SU-DHL-6 (cell line): Measurements from ENCODE around the gene SPACA9.

ENCODE experiments used
- H2AFZ ChIP-seq: fragments of 200-600 bp; sonication (generic); 2 replicates; pipeline ENCODE4 v1.6.1; 2014; ENCODE audit warnings: low read depth, mild to moderate bottlenecking, moderate library complexity, mixed read lengths, antibody characterized with exemption, low read length; ENCODE audit not compliant: severe bottlenecking
- H3F3A ChIP-seq: fragments of 200-600 bp; shearing (Covaris generic); 2 replicates; pipeline ENCODE4 v1.6.0; 2016; ENCODE audit warnings: antibody characterized with exemption, mild to moderate bottlenecking; ENCODE audit not compliant: insufficient read depth
- H3K27ac ChIP-seq: fragments of 200-600 bp; sonication (generic); 2 replicates; pipeline ENCODE4 v1.5.1; 2016; ENCODE audit warnings: low read depth, mild to moderate bottlenecking, low read length, moderate library complexity, mixed read lengths
- H3K27me3 ChIP-seq: fragments of 200-600 bp; sonication (generic), shearing (Covaris generic); 2 replicates; pipeline ENCODE4 v1.6.0; 2014; ENCODE audit warnings: mild to moderate bottlenecking, low read length
- H3K36me3 ChIP-seq: fragments of 200-600 bp; sonication (generic); 2 replicates; pipeline ENCODE4 v1.6.1; 2014; ENCODE audit warnings: mild to moderate bottlenecking, low read length, mixed read lengths
- H3K4me2 ChIP-seq: fragments of 300-600, 200-600 bp; shearing (Covaris generic), sonication (generic); 2 replicates; pipeline ENCODE4 v1.6.0; 2014; ENCODE audit warnings: low read length, low read depth, mild to moderate bottlenecking; ENCODE audit not compliant: poor library complexity, severe bottlenecking
- H3K4me3 ChIP-seq: fragments of 200-600 bp; sonication (generic); 2 replicates; pipeline ENCODE4 v1.5.1; 2014; ENCODE audit warnings: antibody characterized with exemption, low read length, mild to moderate bottlenecking, mixed read lengths; ENCODE audit not compliant: insufficient read depth, poor library complexity, severe bottlenecking
- H3K79me2 ChIP-seq: fragments of 200-600 bp; sonication (generic); 2 replicates; pipeline ENCODE4 v1.6.1; 2014; ENCODE audit warnings: mild to moderate bottlenecking, low read length, moderate library complexity; ENCODE audit not compliant: insufficient read depth
- H3K9ac ChIP-seq: fragments of 200-600 bp; sonication (generic); 2 replicates; pipeline ENCODE4 v1.7.0; 2014; ENCODE audit warnings: mild to moderate bottlenecking, low read length
- H3K9me2 ChIP-seq: fragments of 200-600 bp; sonication (generic); replicated peaks from 2 replicates; pipeline ENCODE4 v1.6.1; 2014; ENCODE audit warnings: low read length; ENCODE audit not compliant: insufficient read depth
- H3K9me3 ChIP-seq: fragments of 200-600 bp; sonication (generic); 2 replicates; pipeline ENCODE4 v1.6.1; 2014; ENCODE audit warnings: low read length, mixed read lengths; ENCODE audit not compliant: insufficient read depth
- H4K20me1 ChIP-seq: fragments of 200-600 bp; sonication (generic); 2 replicates; pipeline ENCODE4 v1.6.1; 2014; ENCODE audit warnings: low read depth, mild to moderate bottlenecking, antibody characterized with exemption, low read length, moderate library complexity, mixed read lengths
- EZH2phosphoT487 ChIP-seq: fragments of 200-600 bp; sonication (generic), shearing (Covaris generic); conservative IDR thresholded peaks from 2 replicates; pipeline ENCODE4 v1.6.1; 2018; ENCODE audit warnings: mild to moderate bottlenecking, antibody characterized with exemption, low read length, moderate library complexity, mixed read lengths
- TF ChIP-seq, protein P1 (sequence below): fragments of 200-600 bp; sonication (generic); IDR thresholded peaks from one replicate; pipeline ENCODE4 v1.5.1; 2017; ENCODE audit warnings: antibody characterized with exemption, mild to moderate bottlenecking, low read length, moderate library complexity; ENCODE audit not compliant: insufficient read depth, poor library complexity, severe bottlenecking

The SPACA9 gene

DNA sequence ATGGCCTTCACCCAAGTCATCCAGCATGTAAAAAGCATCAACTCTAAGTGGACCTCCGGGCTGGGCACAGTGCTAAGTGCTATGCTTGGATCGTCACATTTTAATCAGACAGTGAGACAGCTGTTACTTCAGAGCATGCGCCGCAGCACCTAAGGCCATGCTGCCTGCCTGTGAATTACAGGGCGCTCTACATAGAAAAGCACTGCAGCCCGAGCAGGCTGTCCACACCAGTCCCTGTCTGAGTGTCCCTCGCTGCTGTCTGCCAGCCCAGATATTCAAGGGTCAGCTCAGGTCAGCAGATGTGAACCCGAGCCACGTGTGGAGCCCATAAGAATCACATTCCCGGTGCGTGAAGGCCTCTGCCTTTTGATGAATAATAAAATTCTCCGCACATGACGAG lies 37.7 kb upstream of the SPACA9 start:
- no peak for TF ChIP-seq EZH2phosphoT487
- TF ChIP-seq, protein P1, sequence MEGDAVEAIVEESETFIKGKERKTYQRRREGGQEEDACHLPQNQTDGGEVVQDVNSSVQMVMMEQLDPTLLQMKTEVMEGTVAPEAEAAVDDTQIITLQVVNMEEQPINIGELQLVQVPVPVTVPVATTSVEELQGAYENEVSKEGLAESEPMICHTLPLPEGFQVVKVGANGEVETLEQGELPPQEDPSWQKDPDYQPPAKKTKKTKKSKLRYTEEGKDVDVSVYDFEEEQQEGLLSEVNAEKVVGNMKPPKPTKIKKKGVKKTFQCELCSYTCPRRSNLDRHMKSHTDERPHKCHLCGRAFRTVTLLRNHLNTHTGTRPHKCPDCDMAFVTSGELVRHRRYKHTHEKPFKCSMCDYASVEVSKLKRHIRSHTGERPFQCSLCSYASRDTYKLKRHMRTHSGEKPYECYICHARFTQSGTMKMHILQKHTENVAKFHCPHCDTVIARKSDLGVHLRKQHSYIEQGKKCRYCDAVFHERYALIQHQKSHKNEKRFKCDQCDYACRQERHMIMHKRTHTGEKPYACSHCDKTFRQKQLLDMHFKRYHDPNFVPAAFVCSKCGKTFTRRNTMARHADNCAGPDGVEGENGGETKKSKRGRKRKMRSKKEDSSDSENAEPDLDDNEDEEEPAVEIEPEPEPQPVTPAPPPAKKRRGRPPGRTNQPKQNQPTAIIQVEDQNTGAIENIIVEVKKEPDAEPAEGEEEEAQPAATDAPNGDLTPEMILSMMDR = no peak
- Histone ChIP-seq H3K27me3 (no peaks in the 10 kb centered on the region), H3K36me3 (no peaks in the 10 kb centered on the region), H3F3A (no peaks in the 10 kb centered on the region), H2AFZ (no peak overlapping the region), H3K27ac (no peak overlapping the region), H3K9ac (no peak overlapping the region), H3K4me2 (no peak overlapping the region), H4K20me1 (no peaks in the 10 kb centered on the region), H3K9me2 (no peaks in the 10 kb centered on the region), H3K9me3 (no peaks in the 10 kb centered on the region), H3K79me2 (no peaks in the 10 kb centered on the region), H3K4me3 (no peak overlapping the region)

DNA sequence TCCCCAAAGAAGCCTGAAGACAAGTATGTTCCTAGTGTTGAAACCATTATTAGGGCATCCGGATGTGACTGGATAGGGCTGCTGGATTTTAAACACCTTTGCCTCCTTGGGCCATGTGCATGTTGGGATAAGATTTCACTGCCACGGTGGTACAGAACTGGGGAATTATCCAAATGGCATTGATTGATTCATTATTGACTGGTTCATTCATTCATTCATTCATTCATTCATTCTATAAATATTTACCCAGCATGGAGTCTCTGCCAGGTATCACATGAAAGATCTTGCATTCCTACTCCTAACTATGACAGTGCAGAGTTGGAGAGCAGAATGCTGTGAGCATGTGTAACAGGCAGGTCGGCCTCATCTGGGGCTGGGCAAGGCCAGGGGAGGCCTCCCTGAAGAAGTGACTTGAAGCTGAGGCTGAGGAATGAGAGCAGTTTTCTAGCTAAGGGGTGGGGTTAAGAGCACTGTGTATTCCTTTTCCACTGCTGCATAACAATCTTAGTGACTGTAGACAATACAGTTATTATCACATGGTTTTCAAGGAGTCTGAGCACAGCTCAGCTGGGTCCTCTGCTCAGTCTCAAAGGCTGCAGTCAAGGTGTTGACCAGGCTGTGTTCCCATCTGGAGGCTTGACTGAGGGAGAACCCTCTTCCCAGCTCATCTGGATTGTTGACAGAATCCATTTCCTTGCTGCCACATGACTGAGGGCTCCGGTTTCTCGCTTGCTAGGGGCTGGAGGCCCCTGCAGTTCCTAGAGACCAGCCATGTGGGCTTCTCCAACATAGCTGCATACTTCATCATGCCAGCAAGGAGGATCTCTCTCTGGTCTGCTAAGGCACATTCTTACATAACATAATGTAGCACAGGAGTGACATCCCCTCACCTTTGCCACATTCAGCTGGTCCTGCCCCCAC lies 36.3 kb upstream of the SPACA9 start:
- H2AFZ ChIP-seq = no peak overlapping the region
- H3K9me2 ChIP-seq = no peaks in the 10 kb centered on the region
- no peak overlapping the region for H3K9ac ChIP-seq
- TF ChIP-seq, protein P1 = no peak
- no peak for TF ChIP-seq EZH2phosphoT487
- H3K27ac ChIP-seq = no peak overlapping the region
- H3K27me3 ChIP-seq = no peaks in the 10 kb centered on the region
- no peaks in the 10 kb centered on the region for H4K20me1 ChIP-seq
- no peak overlapping the region for H3K4me2 ChIP-seq
- no peaks in the 10 kb centered on the region for H3K9me3 ChIP-seq
- H3K36me3 ChIP-seq = no peaks in the 10 kb centered on the region
- no peaks in the 10 kb centered on the region for H3F3A ChIP-seq
- no peaks in the 10 kb centered on the region for H3K79me2 ChIP-seq
- no peak overlapping the region for H3K4me3 ChIP-seq

DNA sequence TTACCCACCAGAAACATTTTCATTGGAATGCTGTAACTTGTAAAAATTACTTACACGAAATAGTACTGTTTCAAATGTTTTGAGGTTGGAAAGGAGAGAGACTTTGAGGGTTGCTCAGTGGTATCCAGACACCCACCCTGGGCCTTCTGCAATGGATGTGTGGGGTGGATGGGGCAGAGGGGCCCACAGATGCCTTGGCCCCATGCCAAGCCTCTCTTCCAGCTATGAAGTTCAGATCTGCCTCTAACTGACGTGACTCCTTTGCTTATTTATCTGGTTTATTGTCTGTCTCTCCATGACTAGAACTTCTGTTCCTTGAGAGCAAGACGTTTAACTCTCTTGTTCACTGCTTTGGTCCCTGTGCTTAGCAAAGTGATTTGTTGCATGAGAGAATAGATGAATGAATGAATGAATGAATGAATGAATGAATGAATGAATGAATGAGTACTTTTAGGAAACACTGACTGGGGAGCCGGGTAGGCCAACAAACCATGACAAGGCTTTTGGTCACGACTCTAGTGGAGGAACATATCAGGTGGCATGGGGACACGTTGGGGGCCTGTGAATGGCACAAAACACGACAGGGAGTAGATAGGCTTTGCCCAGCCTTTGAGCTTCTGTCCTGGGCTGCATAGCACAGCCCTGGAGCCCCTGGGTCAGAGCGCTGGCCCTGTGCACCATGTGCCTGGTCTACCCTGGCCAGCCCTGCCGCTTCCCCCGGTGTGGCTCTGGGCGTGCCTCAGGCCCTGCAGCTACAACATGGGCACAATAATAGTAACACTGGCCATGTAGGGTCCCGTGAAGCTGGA lies 32.4 kb upstream of the SPACA9 start:
- Histone ChIP-seq H3K4me3 (no peak overlapping the region), H2AFZ (no peak overlapping the region), H3K9me3 (no peaks in the 10 kb centered on the region), H4K20me1 (no peaks in the 10 kb centered on the region), H3K27ac (no peak overlapping the region), H3F3A (no peaks in the 10 kb centered on the region), H3K79me2 (no peaks in the 10 kb centered on the region), H3K4me2 (no peak overlapping the region), H3K36me3 (no peaks in the 10 kb centered on the region), H3K9ac (no peak overlapping the region), H3K27me3 (no peaks in the 10 kb centered on the region), H3K9me2 (no peaks in the 10 kb centered on the region)
- TF ChIP-seq, protein P1 = no peak
- no peak for TF ChIP-seq EZH2phosphoT487
